CD14-positive monocyte (primary cell): ENCODE results near the gene CAMTA1. TPM values are rescaled to one million over a fixed set of nuclear protein-coding genes. Genes with fewer than 3 reads are reported as not detected.

Experiments
- DNase-seq, 3 donors: peaks; one replicate each; pipeline ENCODE4 v3.0.0-alpha.2; 2011 to 2022
- H2AFZ ChIP-seq: 2 replicates; pipeline ENCODE4 v1.6.0; 2012; ENCODE audit warnings: mild to moderate bottlenecking, low read depth, low read length, inconsistent platforms; ENCODE audit not compliant: insufficient read depth, poor library complexity, severe bottlenecking
- H3K27ac ChIP-seq, 2 donors: 1 replicate in 1 of 2; 2 replicates in 1 of 2; pipeline ENCODE4 v1.5.1; 2012 to 2013; ENCODE audit warnings: low read length in 2 of 2, control low read depth in 1 of 2, inconsistent platforms in 1 of 2, low read depth in 1 of 2, mild to moderate bottlenecking in 1 of 2
- H3K27me3 ChIP-seq, 2 donors: one replicate each; pipeline versions ENCODE4 v1.6.0 to v1.6.1; 2011 to 2013; ENCODE audit warnings: low read length in 2 of 2; ENCODE audit not compliant: control insufficient read depth in 2 of 2, insufficient read depth in 2 of 2
- H3K36me3 ChIP-seq, 2 donors: replicated peaks in 1 of 2; 1 replicate in 1 of 2; 2 replicates in 1 of 2; pipeline versions ENCODE4 v1.5.1 to v1.6.1; 2012 to 2013; ENCODE audit warnings: low read length in 2 of 2, control low read depth in 1 of 2, inconsistent platforms in 1 of 2, mild to moderate bottlenecking in 1 of 2; ENCODE audit not compliant: insufficient read depth in 2 of 2, control insufficient read depth in 1 of 2
- H3K4me1 ChIP-seq, 2 donors: 1 replicate in 1 of 2; 2 replicates in 1 of 2; pipeline versions ENCODE4 v1.5.1 to v1.6.1; 2012 to 2013; ENCODE audit warnings: low read length in 2 of 2, control low read depth in 1 of 2, inconsistent platforms in 1 of 2, mild to moderate bottlenecking in 1 of 2, moderate library complexity in 1 of 2; ENCODE audit not compliant: insufficient read depth in 2 of 2, control insufficient read depth in 1 of 2
- H3K4me2 ChIP-seq: replicated peaks from 2 replicates; pipeline ENCODE3; 2012; ENCODE audit warnings: low read length, moderate library complexity, mild to moderate bottlenecking; ENCODE audit not compliant: poor library complexity, severe bottlenecking; ENCODE audit errors: extremely low read depth
- H3K4me3 ChIP-seq, 3 experiments: fragments of 200-600 bp in 1 of 3; sonication (generic) in 1 of 3; replicated peaks in 1 of 3; 1 replicate in 2 of 3; 2 replicates in 1 of 3; pipeline ENCODE4 v1.5.1; 2011 to 2013; ENCODE audit warnings: low read length in 3 of 3, mild to moderate bottlenecking in 3 of 3, control low read depth in 2 of 3, low read depth in 2 of 3, inconsistent platforms in 1 of 3, moderate library complexity in 1 of 3
- H3K79me2 ChIP-seq: 2 replicates; pipeline ENCODE4 v1.6.0; 2012; ENCODE audit warnings: mild to moderate bottlenecking, control low read depth, inconsistent platforms, low read length, moderate library complexity; ENCODE audit not compliant: insufficient read depth
- H3K9ac ChIP-seq: 2 replicates; pipeline ENCODE4 v1.6.0; 2017; ENCODE audit warnings: low read length, mild to moderate bottlenecking; ENCODE audit not compliant: insufficient read depth, poor library complexity, severe bottlenecking
- H3K9me3 ChIP-seq, 2 donors: replicated peaks in 1 of 2; 1 replicate in 1 of 2; 2 replicates in 1 of 2; pipeline versions ENCODE4 v1.5.1 to v1.6.1; 2012 to 2013; ENCODE audit warnings: low read length in 2 of 2, control low read depth in 1 of 2; ENCODE audit not compliant: control insufficient read depth in 1 of 2, insufficient read depth in 1 of 2
- H4K20me1 ChIP-seq: 2 replicates; pipeline ENCODE4 v1.6.0; 2012; ENCODE audit warnings: mild to moderate bottlenecking, low read length, control low read depth, moderate library complexity; ENCODE audit not compliant: insufficient read depth
- H3K27ac Mint-ChIP-seq, 7 donors: one replicate each; pipeline ENCODE4 v1.8.0; 2020; ENCODE audit warnings: mild to moderate bottlenecking in 7 of 7, mixed read lengths in 7 of 7, moderate library complexity in 6 of 7, inconsistent platforms in 2 of 7
- H3K27me3 Mint-ChIP-seq, 3 donors: one replicate each; pipeline ENCODE4 v1.8.0; 2021 to 2022; ENCODE audit warnings: low read depth in 3 of 3, mild to moderate bottlenecking in 3 of 3, mixed read lengths in 3 of 3, moderate library complexity in 3 of 3, inconsistent platforms in 1 of 3
- H3K36me3 Mint-ChIP-seq, 2 donors: one replicate each; pipeline ENCODE4 v1.8.0; 2020; ENCODE audit warnings: mixed read lengths in 2 of 2, inconsistent platforms in 1 of 2, mild to moderate bottlenecking in 1 of 2
- H3K4me1 Mint-ChIP-seq: one replicate; pipeline ENCODE4 v1.8.0; 2020; ENCODE audit warnings: mild to moderate bottlenecking, mixed read lengths
- H3K4me3 Mint-ChIP-seq, 2 donors: one replicate each; pipeline ENCODE4 v1.8.0; 2020; ENCODE audit warnings: mild to moderate bottlenecking in 2 of 2, mixed read lengths in 2 of 2, moderate library complexity in 1 of 2
- H3K9me3 Mint-ChIP-seq, 7 donors: one replicate each; pipeline ENCODE4 v1.8.0; 2020 to 2022; ENCODE audit warnings: mixed read lengths in 7 of 7, mild to moderate bottlenecking in 6 of 7, moderate library complexity in 6 of 7, inconsistent platforms in 2 of 7
- WGBS: methylation state at CpG from one replicate; pipeline ENCODE4 v1.1.5; 2013; ENCODE audit warnings: missing lambda C conversion rate; ENCODE audit not compliant: insufficient coverage; 5-methylcytosine and 5-hydroxymethylcytosine counted together
- intact Hi-C, 2 donors: fragments of 100-400 bp; cut with micrococcal nuclease; formaldehyde crosslinking; loops; one replicate each; pipeline versions ENCODE4 v1.15.0 to v1.15.1; 2023
- polyA plus RNA-seq, 3 donors: library from polyadenylated mRNA; depleted of rRNA in 1 of 3; unstranded in 2 of 3; stranded (reverse) in 1 of 3; fragments of 300-500 nt in 2 of 3; fragments of >200 nt in 1 of 3; fragmentation: Illumina TruSeq in 2 of 3; gene quantifications; 1 replicate in 2 of 3; 2 replicates in 1 of 3; pipeline ENCODE4 v1.2.3, GENCODE V29; 2012 to 2021
- TF ChIP-seq, protein P1 (sequence below): fragments of 200-600 bp; IDR thresholded peaks from one replicate; pipeline ENCODE4 v1.8.0; 2022; ENCODE audit warnings: antibody characterized with exemption, mild to moderate bottlenecking

Gene CAMTA1
- polyA plus RNA-seq, 3 donors = 52.0 to 89.6 (median 78.3) TPM

DNA sequence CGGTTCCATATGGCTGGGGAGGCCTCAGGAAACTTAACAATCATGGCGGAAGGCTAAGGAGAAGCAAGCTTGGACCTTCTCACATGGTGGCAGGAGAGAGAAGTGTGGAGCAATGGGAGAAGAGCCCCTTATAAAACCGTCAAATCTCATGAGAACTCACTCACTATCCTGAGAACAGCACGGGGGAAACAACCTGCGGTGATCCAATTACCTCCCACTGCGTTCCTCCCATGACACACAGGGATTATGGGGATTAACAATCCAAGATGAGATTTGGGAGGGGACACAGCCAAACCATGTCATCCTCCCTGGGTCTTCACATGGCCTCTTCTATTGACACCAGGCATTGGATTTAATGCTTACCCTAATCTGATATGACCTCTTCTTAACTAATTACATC is 530.7 kb downstream of the CAMTA1 start:
- H2AFZ ChIP-seq = no peak overlapping the region
- Mint-ChIP-seq H3K9me3 (peaks cover 0 to 15% (median 3%) of the 10 kb centered on the region in 7 donors), H3K27ac (no peak overlapping the region), H3K4me1 (no peaks in the 10 kb centered on the region), H3K36me3 (no peaks in the 10 kb centered on the region), H3K4me3 (no peak overlapping the region), H3K27me3 (peaks cover 3 to 11% (median 6%) of the 10 kb centered on the region in 3 donors)
- no peak overlapping the region for H3K27ac ChIP-seq
- no peaks in the 10 kb centered on the region for H3K36me3 ChIP-seq
- intact Hi-C loops = no loop called here
- WGBS = no CpG with 5 or more reads among the region's 6 CpGs
- no peaks in the 10 kb centered on the region for H3K79me2 ChIP-seq
- H3K4me3 ChIP-seq = no peak overlapping the region
- H3K9ac ChIP-seq = no peak overlapping the region
- no peaks in the 10 kb centered on the region for H3K4me1 ChIP-seq
- no peak overlapping the region for H3K4me2 ChIP-seq
- H3K9me3 ChIP-seq = no peaks in the 10 kb centered on the region
- TF ChIP-seq, protein P1, sequence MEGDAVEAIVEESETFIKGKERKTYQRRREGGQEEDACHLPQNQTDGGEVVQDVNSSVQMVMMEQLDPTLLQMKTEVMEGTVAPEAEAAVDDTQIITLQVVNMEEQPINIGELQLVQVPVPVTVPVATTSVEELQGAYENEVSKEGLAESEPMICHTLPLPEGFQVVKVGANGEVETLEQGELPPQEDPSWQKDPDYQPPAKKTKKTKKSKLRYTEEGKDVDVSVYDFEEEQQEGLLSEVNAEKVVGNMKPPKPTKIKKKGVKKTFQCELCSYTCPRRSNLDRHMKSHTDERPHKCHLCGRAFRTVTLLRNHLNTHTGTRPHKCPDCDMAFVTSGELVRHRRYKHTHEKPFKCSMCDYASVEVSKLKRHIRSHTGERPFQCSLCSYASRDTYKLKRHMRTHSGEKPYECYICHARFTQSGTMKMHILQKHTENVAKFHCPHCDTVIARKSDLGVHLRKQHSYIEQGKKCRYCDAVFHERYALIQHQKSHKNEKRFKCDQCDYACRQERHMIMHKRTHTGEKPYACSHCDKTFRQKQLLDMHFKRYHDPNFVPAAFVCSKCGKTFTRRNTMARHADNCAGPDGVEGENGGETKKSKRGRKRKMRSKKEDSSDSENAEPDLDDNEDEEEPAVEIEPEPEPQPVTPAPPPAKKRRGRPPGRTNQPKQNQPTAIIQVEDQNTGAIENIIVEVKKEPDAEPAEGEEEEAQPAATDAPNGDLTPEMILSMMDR = no peak
- H4K20me1 ChIP-seq = no peaks in the 10 kb centered on the region
- H3K27me3 ChIP-seq = no peaks in the 10 kb centered on the region
- DNase-seq = no peak

DNA sequence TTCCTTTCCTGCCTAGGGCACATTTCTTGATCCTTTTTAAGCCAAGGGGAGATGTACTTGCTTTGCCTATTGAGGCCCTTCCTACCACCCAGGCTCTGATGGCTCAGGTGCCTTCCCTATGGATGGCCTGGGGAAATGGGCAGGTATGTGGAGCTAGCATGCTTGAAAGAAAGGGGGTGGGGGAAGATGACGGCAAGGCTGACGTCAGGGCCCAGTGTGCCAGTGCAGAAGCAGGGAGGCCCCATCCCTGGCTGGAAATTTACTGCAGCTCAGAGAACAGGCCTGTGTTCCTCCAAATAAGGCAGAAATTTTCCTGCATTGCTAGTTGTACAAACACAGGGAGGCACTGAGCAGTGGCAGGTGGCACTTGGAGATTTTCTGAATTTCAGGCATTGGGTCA is 532.6 kb downstream of the CAMTA1 start:
- no peak overlapping the region for H3K27ac ChIP-seq
- intact Hi-C loops = no loop called here

More for the DNA sequence above, 532.6 kb downstream of the CAMTA1 start:
- Histone ChIP-seq H3K4me1 (no peaks in the 10 kb centered on the region), H3K9me3 (no peaks in the 10 kb centered on the region), H4K20me1 (no peaks in the 10 kb centered on the region), H2AFZ (no peak overlapping the region), H3K36me3 (no peaks in the 10 kb centered on the region), H3K27me3 (no peaks in the 10 kb centered on the region), H3K79me2 (no peaks in the 10 kb centered on the region), H3K4me2 (no peak overlapping the region), H3K4me3 (no peak overlapping the region), H3K9ac (no peak overlapping the region)
- peaks cover 3 to 7% (median 5%) of the 10 kb centered on the region in 3 donors for H3K27me3 Mint-ChIP-seq
- no peaks in the 10 kb centered on the region for H3K4me1 Mint-ChIP-seq
- no peak overlapping the region for H3K27ac Mint-ChIP-seq
- no peak overlapping the region for H3K4me3 Mint-ChIP-seq
- no peak for DNase-seq
- WGBS = 93% methylated on average over 2 of the region's 2 CpGs
- no peaks in the 10 kb centered on the region for H3K36me3 Mint-ChIP-seq
- H3K9me3 Mint-ChIP-seq = peaks cover 0 to 10% (median 2%) of the 10 kb centered on the region in 7 donors
- TF ChIP-seq, protein P1 = no peak
